GM12801 (cell line): ENCODE measurements around the gene SEC22A.

ENCODE experiments used
- CTCF ChIP-seq: IDR thresholded peaks from one replicate; pipeline ENCODE4 v1.5.1; 2011; ENCODE audit warnings: control low read depth; ENCODE audit not compliant: insufficient read length; ENCODE audit errors: extremely low read depth

SEC22A gene

GRCh38 chr3:123310741-123311140 lies 109.0 kb downstream of the SEC22A start:
- no peak for TF ChIP-seq CTCF

GRCh38 chr3:123311201-123311600 lies 109.5 kb downstream of the SEC22A start:
- TF ChIP-seq CTCF, result no peak

GRCh38 chr3:123312331-123313265 lies 110.9 kb downstream of the SEC22A start:
- TF ChIP-seq CTCF, result no peak

- no peak for TF ChIP-seq CTCF
These were observed 112.1 kb downstream of the SEC22A start for GRCh38 chr3:123313889-123314288.

GRCh38 chr3:123314359-123315270 lies 112.9 kb downstream of the SEC22A start:
- no peak for TF ChIP-seq CTCF

DNA sequence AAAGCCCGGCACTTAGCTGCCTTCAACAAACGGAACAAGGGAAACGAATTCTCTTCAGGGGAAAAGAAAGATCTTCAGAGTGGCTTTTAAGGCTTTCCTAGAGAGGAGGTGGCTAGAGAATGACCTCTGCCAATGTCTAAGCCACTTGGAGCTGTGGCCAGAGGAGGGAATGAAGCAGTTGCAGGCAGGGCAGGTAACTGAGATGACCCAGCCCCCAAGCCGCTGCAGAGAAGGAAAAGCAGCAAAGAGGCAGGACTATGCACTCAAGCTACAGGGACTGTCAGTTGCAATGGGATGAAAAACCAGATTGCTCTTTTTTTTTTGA lies 113.5 kb downstream of the SEC22A start:
- no peak for TF ChIP-seq CTCF

DNA sequence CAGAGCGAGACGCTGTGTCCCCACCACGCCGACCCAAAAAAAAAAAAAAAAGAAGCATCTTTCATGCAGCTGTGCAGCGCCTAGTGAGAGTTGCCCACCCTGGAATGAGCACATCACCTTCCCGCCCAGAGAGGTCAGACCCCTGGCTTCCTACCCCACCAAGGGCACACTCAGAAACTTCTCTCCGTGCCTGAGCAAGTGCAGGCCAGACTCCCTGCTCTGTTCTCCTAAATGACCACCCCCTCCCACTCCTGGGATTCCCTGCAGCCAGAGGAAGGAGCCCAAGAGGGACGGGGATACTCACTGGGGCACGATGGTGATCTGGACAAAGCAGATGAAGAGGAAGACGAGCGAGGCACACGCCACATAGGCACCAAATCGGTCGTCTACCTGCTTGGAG lies 116.0 kb downstream of the SEC22A start:
- TF ChIP-seq CTCF, result no peak
